Keratinocyte (primary cell): ENCODE data around the gene RAI1. TPM values are rescaled to one million over a fixed set of nuclear protein-coding genes. Genes with fewer than 3 reads are reported as not detected.
A peak's percentile ranks its signal among the peaks of the same experiment; 100 is the strongest.

Experiments
- DNase-seq: peaks from one replicate; pipeline ENCODE4 v3.0.0-alpha.2; 2011; ENCODE audit warnings: low read depth, missing footprints, low spot score
- FAIRE-seq: peaks from 2 replicates; lab custom pipeline; 2011; peaks lifted over from hg19 to GRCh38; lab: Jason Lieb, UNC
- H2AFZ ChIP-seq: 2 replicates; pipeline ENCODE4 v1.6.0; 2012; ENCODE audit warnings: low read length, control low read depth, inconsistent platforms; ENCODE audit not compliant: control insufficient read depth
- H3K27ac ChIP-seq: 2 replicates; pipeline ENCODE4 v1.5.1; 2011; ENCODE audit warnings: low read length; ENCODE audit not compliant: control insufficient read depth, insufficient read depth
- H3K27me3 ChIP-seq: 3 replicates; pipeline ENCODE4 v1.6.0; 2011; ENCODE audit warnings: low read length; ENCODE audit not compliant: control insufficient read depth, insufficient read depth; ENCODE audit errors: extremely low read depth
- H3K36me3 ChIP-seq, 2 experiments: 2 replicates in 1 of 2; 3 replicates in 1 of 2; pipeline ENCODE4 v1.5.1; 2011; ENCODE audit warnings: low read length in 2 of 2, mild to moderate bottlenecking in 1 of 2; ENCODE audit not compliant: control insufficient read depth in 2 of 2, insufficient read depth in 2 of 2; ENCODE audit errors: extremely low read depth in 1 of 2
- H3K4me1 ChIP-seq: 3 replicates; pipeline ENCODE4 v1.5.1; 2011; ENCODE audit warnings: low read length; ENCODE audit not compliant: control insufficient read depth, insufficient read depth; ENCODE audit errors: extremely low read depth
- H3K4me2 ChIP-seq: 3 replicates; pipeline ENCODE4 v1.6.0; 2011; ENCODE audit warnings: low read depth, low read length; ENCODE audit not compliant: control insufficient read depth, insufficient read depth; ENCODE audit errors: extremely low read depth
- H3K4me3 ChIP-seq, 3 experiments: fragments of 200-600 bp in 1 of 3; sonication (generic) in 1 of 3; 2 replicates in 2 of 3; 3 replicates in 1 of 3; pipeline ENCODE4 v1.5.1; 2011 to 2016; ENCODE audit warnings: low read length in 3 of 3, mild to moderate bottlenecking in 3 of 3, control low read depth in 2 of 3, inconsistent platforms in 1 of 3, low read depth in 1 of 3, mixed read lengths in 1 of 3, mixed run types in 1 of 3, moderate library complexity in 1 of 3; ENCODE audit not compliant: control insufficient read depth in 2 of 3, insufficient read depth in 2 of 3; ENCODE audit errors: extremely low read depth in 1 of 3
- H3K79me2 ChIP-seq: 2 replicates; pipeline ENCODE4 v1.6.0; 2012; ENCODE audit warnings: low read length; ENCODE audit not compliant: control insufficient read depth, insufficient read depth
- H3K9ac ChIP-seq: 3 replicates; pipeline ENCODE4 v1.6.0; 2011; ENCODE audit warnings: low read length; ENCODE audit not compliant: control insufficient read depth, insufficient read depth; ENCODE audit errors: extremely low read depth
- H3K9me1 ChIP-seq: 3 replicates; pipeline ENCODE4 v1.6.0; 2011; ENCODE audit warnings: low read length; ENCODE audit not compliant: control insufficient read depth, insufficient read depth; ENCODE audit errors: extremely low read depth
- H3K9me3 ChIP-seq: 2 replicates; pipeline ENCODE4 v1.5.1; 2012; ENCODE audit warnings: low read depth, low read length; ENCODE audit not compliant: control insufficient read depth
- H4K20me1 ChIP-seq: 3 replicates; pipeline ENCODE4 v1.6.0; 2011; ENCODE audit warnings: low read length; ENCODE audit not compliant: control insufficient read depth, insufficient read depth; ENCODE audit errors: extremely low read depth
- EZH2 ChIP-seq: IDR thresholded peaks from one replicate; pipeline ENCODE4 v1.6.1; 2012; ENCODE audit warnings: inconsistent platforms, mild to moderate bottlenecking, low read length, moderate library complexity
- dilution Hi-C: fragments of 300-500 bp; cut with MboI; formaldehyde crosslinking; loops from one replicate; pipeline ENCODE4 v1.7.0; 2020; ENCODE audit warnings: low sequenced_read_pairs; ENCODE audit not compliant: extremely low pct_ligation_motif_present
- polyA plus RNA-seq, 5 experiments: library from polyadenylated mRNA; depleted of rRNA in 3 of 5; stranded (reverse) in 3 of 5; stranded (forward) in 1 of 5; unstranded in 1 of 5; fragments of >200 nt; gene quantifications; 1 replicate in 1 of 5; 2 replicates in 3 of 5; 3 replicates in 1 of 5; pipeline versions ENCODE4 v1.2.1 to v1.2.3, GENCODE V29; 2011 to 2012; ENCODE audit warnings: missing spikeins in 2 of 5, low read depth in 1 of 5, low replicate concordance in 1 of 5
- TF ChIP-seq, protein P1 (sequence below), 3 experiments: IDR thresholded peaks in 1 of 3; conservative IDR thresholded peaks in 1 of 3; optimal IDR thresholded peaks in 1 of 3; 2 replicates in 2 of 3; 3 replicates in 1 of 3; pipeline versions ENCODE3 to v1.5.1; 2011; ENCODE audit warnings: low read length in 3 of 3, mild to moderate bottlenecking in 3 of 3, moderate library complexity in 2 of 3, control low read depth in 1 of 3, inconsistent platforms in 1 of 3; ENCODE audit not compliant: insufficient read depth in 2 of 3; ENCODE audit errors: extremely low read depth in 1 of 3

RAI1 gene
- polyA plus RNA-seq, 1 donor (not counting 4 experiments of a cell fraction or from before 2014, with no cell fraction given) = 2.6 TPM

DNA sequence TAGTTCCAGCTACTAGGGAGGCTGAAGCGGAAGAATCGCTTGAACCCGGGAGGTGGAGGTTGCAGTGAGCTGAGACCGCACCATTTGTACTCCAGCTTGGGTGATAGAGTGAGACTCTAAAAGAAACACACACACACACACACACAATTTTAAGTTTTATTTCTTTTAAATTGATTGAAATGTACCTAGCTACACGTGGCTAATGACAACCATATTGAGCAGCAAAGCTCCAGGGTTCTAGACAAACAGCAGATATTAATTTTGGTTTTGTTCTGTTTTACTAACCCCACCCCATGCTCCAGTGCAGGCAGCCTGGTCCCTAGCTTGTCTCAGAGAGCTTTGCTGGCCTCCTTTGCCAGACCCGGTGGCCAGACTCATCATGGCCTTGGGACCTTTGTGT is 16.0 kb upstream of the RAI1 start:
- no peak overlapping the region for H3K4me3 ChIP-seq
- no peak overlapping the region for H3K9ac ChIP-seq
- no peak overlapping the region for H3K4me2 ChIP-seq
- no peak for DNase-seq
- peaks cover 2% of the 10 kb centered on the region for H3K9me1 ChIP-seq
- H3K4me1 ChIP-seq = peaks cover 37% of the 10 kb centered on the region
- no peaks in the 10 kb centered on the region for H3K9me3 ChIP-seq
- H3K79me2 ChIP-seq = no peaks in the 10 kb centered on the region
- FAIRE-seq = no peak
- TF ChIP-seq, protein P1, sequence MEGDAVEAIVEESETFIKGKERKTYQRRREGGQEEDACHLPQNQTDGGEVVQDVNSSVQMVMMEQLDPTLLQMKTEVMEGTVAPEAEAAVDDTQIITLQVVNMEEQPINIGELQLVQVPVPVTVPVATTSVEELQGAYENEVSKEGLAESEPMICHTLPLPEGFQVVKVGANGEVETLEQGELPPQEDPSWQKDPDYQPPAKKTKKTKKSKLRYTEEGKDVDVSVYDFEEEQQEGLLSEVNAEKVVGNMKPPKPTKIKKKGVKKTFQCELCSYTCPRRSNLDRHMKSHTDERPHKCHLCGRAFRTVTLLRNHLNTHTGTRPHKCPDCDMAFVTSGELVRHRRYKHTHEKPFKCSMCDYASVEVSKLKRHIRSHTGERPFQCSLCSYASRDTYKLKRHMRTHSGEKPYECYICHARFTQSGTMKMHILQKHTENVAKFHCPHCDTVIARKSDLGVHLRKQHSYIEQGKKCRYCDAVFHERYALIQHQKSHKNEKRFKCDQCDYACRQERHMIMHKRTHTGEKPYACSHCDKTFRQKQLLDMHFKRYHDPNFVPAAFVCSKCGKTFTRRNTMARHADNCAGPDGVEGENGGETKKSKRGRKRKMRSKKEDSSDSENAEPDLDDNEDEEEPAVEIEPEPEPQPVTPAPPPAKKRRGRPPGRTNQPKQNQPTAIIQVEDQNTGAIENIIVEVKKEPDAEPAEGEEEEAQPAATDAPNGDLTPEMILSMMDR (optimal IDR thresholded peaks at IDR 0.05 in 1 of 3, IDR thresholded peaks at IDR 0.05 in 1 of 3, conservative IDR thresholded peaks at IDR 0.05 in 1 of 3; ENCODE audit: extremely low read depth in 1 of 3, insufficient read depth in 2 of 3, low read length in 3 of 3) = no peak
- TF ChIP-seq EZH2 = no peak
- H3K36me3 ChIP-seq = no peaks in the 10 kb centered on the region
- H4K20me1 ChIP-seq = no peaks in the 10 kb centered on the region
- peaks cover 2% of the 10 kb centered on the region for H3K27me3 ChIP-seq
- H3K27ac ChIP-seq = no peak overlapping the region
- dilution Hi-C loops = no loop called here
- H2AFZ ChIP-seq = no peak overlapping the region

DNA sequence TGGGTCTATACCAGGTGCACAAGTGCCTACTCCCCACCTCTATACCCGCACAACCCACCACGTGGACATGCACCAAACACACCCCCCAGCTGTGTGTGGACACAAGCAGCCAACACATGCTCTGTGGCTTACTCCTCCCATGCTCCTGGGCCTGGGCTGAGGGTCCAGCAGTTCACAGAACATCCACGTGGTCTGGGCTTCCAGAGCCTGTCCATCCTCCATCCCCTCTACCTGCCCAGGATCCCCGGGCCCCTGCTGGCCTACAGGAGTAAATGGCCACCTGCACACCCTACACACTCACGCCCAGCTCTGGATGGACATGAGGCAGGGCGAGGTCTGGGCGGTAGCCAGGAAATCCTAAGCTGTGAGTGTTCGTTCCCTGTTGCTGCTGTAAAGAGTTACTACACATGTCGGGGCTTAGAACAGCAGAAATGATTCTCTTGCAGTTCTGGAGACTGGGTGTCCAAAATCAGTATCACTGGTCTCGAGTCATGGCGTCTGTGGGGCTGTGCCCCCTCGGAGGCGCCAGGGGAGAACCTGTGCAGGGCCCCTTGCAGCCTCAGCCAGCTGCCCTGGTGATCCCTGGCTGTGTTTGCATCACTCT is 15.0 kb upstream of the RAI1 start:
- TF ChIP-seq EZH2 = no peak
- TF ChIP-seq, protein P1 (optimal IDR thresholded peaks at IDR 0.05 in 1 of 3, IDR thresholded peaks at IDR 0.05 in 1 of 3, conservative IDR thresholded peaks at IDR 0.05 in 1 of 3; ENCODE audit: extremely low read depth in 1 of 3, insufficient read depth in 2 of 3, low read length in 3 of 3) = peak in 2 of 3 experiments; percentile 20 to 22
- dilution Hi-C loops = no loop called here
- H3K27ac ChIP-seq = no peak overlapping the region
- no peaks in the 10 kb centered on the region for H3K79me2 ChIP-seq
- no peak overlapping the region for H2AFZ ChIP-seq
- H3K4me2 ChIP-seq = peak overlapping the region; percentile 37
- no peaks in the 10 kb centered on the region for H3K9me3 ChIP-seq
- peaks cover 7% of the 10 kb centered on the region for H3K27me3 ChIP-seq
- no peak overlapping the region for H3K4me3 ChIP-seq
- DNase-seq = no peak
- no peak overlapping the region for H3K9ac ChIP-seq
- H3K36me3 ChIP-seq = no peaks in the 10 kb centered on the region
- H3K4me1 ChIP-seq = peaks cover 37% of the 10 kb centered on the region
- peak; percentile 78 for FAIRE-seq
- no peaks in the 10 kb centered on the region for H4K20me1 ChIP-seq
- peaks cover 2% of the 10 kb centered on the region for H3K9me1 ChIP-seq
